Hematopoietic multipotent progenitor cell (in vitro differentiated cells): ENCODE results near the gene AMIGO3. TPM values are rescaled to one million over a fixed set of nuclear protein-coding genes. Genes with fewer than 3 reads are reported as not detected.
"Not testable (repeated sequence)": the region's sequence is repeated elsewhere in the genome, so short reads cannot be mapped to it uniquely, and the experiment has no call there.

Experiments
- DNase-seq, 3 donors: peaks; one replicate each; pipeline ENCODE4 v3.0.0-alpha.2; 2011 to 2015; ENCODE audit warnings: low read depth in 2 of 3, low spot score in 2 of 3
- total RNA-seq: library from RNA; depleted of rRNA; stranded (reverse); fragments of >200 nt; gene quantifications from one replicate; pipeline ENCODE4 v1.2.3, GENCODE V29; 2012

AMIGO3 gene
- total RNA-seq, 1 donor, result 17.5 TPM

- DNase-seq, result peak in 1 of 3 donors; percentile 18
Observed at GRCh38 chr3:49689908-49690624, 29.4 kb downstream of the AMIGO3 start.

GRCh38 chr3:49689046-49689907 is 30.2 kb downstream of the AMIGO3 start, which contains the start of the genes MST1 and RNF123:
MST1 (minus strand) TSS chr3:49689474; CDS start chr3:49688691, 783 bp downstream.
RNF123 (plus strand) TSS chr3:49689557; CDS start chr3:49691166, 1,609 bp downstream.
- DNase-seq, result peak; percentile 92 to 95 (median 93)

DNA sequence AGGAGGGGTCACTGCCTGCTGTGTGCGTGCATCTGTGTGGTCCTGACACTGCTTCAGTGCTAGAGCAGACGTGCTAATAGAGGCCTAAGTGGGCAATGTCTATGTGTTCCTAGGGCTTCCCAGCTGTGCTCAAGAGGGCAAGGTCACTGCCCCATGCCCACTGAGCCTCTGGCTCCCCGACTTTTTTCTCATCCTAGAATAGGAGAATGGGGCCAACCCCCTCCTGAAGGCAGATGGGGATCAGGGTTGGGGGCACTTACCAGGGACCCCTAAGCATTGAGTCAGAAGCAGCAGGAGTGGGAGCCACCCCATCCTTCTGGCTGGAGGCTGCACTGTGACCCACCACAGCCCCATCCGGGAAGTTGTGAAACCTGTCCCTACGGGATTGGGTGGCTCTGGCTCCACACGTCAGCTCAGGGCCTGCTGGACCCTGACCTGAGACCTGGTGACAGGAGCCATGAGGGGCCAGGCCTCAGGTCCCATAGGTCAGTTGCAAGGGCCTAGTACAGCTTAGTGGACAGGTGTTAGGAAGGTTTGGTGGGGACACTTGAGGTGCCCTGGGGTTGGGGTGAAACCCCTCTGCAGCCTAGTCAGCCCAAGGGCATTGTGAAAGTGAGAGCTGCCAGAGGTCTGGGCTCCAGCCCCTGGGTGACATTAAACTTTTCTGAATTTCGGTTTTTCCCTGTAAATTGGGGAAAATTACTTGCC is 31.0 kb downstream of the AMIGO3 start:
- not testable (repeated sequence) for DNase-seq

- not testable (repeated sequence) for DNase-seq
Observed at GRCh38 chr3:49687424-49687795, 32.1 kb downstream of the AMIGO3 start.

DNA sequence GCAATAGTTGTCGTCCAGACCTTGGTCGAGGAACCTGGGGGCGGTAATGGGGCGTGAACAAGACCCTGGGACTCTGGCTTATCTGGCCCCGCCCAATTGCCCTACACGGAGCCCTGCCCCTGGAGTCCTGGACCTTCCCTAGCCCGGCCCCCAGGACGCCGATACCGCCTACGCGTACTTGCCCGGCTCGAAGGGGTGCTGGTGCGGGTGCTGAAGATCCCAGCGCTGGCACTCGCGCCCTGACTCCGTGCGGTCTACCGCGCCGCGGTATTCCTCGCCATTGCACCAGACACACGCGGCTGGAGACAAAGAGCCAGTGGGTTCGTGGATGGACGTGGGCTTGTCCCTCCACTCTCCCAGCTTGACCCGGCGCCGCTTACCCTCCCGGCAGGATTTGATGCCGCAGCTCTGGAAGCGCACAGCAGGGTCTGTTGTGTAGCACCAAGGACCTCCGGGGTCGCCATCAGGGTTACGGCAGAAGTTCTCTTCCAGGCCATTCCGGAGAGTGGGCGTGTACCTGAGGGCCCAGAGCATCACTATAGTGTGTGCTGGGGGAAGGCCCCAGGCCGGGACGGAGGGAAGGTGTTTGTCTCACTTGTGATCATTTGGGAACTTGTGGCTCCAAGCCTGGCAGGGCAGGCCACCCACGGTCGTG is 32.6 kb downstream of the AMIGO3 start:
- DNase-seq, result peak in 2 of 3 donors; percentile 37 to 53

DNA sequence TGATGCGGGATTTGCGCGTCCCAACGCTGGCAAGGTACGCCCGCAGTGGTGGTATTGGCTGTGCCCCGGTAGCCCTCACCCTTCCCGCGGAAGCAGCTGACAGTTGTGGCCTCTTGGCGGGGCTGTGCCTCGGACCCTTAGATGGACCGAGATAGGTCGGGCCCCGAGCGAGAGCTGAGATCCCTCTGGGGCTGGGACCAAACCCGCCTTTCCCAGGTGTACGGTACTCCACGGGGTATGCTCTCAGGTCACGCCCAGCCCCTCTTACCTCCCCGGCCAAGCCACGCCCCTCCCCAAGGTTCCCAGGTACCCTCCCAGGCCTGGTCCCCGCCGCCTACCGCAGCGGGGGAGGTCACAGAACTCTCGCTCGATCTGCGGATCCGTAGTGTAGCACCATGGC is 33.1 kb downstream of the AMIGO3 start:
- DNase-seq, result peak in 2 of 3 donors; percentile 8 to 18

DNA sequence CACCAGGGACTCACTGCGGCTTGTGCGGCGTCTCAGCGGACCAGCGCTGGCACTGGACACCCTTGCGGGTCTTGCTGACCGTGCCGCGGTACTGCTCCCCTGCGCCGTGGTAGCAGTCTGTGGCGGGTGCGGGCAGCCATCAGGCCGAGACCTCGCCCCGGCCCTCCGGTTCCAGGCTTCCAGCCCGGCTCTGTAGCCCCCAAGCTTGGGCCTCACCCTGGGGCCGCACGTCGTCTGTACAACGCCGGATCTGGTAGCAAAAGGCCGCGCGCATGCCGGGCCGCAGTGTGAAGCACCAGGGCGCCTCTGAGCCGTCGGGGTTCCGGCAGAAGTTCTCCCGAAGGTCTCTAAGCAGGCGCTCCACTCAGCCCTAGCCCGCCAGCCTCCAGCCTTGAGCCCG is 33.6 kb downstream of the AMIGO3 start:
- DNase-seq, result not testable (repeated sequence)

DNA sequence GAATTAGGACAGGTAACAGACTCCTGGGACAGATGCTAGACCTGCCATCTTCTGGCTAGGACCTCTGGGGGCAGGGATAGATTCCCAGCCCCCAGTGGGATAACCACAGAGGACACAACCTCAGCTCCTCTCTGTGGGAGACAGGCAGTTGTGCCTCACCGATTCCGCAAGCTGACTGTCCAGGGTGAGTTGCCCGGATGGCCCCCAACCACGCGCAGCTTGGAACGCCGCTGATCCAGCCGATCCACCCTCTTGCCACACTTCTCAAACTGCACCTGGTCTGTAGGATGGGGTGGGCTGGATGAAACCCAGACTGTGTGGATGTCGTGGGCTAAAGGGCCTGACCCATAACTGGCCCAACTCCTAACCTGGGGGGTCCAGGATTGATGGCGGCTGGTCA is 34.4 kb downstream of the AMIGO3 start:
- DNase-seq, result not testable (repeated sequence)

GRCh38 chr3:49684453-49684852 is 35.0 kb downstream of the AMIGO3 start:
- DNase-seq, result not testable (repeated sequence)

GRCh38 chr3:49683162-49683561 is 36.3 kb downstream of the AMIGO3 start:
- DNase-seq, result no peak

DNA sequence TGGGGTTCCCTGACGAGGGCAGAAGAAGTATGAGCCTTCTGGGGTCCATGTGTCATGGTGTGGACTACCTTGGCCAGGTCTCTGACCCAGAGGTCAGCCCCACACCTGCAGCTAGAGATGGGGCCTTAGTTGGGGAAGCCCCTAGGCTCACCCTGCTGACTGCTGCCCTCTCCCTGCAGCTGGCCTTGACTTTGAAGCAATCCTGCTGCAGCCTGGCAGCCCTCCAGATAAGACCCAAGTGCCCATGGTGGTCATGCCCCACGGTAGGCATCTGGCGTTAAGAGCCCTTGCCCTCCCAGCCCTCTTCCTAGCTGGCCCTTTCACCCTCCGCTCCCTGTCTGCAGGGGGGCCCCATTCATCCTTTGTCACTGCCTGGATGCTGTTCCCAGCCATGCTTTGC is 37.9 kb downstream of the AMIGO3 start:
- DNase-seq, result no peak

- no peak for DNase-seq
Observed at GRCh38 chr3:49681232-49681522, 38.3 kb downstream of the AMIGO3 start.

DNA sequence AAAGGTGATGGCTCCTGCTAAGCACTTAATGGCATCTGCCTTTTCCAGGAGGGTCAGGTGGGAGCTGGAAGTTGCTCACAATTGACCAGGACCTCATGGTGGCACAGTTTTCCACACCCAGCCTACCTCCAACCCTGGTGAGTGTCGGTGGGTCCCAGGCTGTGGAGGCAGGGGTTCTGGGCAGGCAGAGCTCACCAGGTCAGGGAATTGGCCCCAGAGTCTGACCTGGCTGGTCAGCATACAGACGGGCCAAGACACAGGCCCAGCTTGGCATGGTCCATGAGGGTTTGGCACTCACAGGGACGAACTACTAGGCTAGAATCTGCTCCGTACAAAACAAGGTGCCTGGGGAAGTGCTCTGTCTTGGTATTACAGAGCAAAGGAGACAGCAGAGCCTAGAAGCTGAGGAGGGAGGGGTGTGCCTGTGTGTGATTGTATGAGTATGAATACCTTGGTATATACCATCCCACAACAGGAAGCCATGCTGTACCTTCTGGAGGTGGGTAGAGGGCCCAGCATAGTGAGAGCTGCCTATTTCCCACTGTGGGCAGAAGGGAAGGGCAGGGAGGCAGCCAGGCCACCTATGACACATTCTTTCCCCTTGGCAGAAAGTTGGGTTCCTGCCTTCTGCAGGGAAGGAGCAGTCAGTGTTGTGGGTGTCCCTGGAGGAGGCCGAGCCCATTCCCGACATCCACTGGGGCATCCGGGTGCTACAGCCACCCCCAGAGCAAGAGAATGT is 38.8 kb downstream of the AMIGO3 start:
- DNase-seq, result no peak

DNA sequence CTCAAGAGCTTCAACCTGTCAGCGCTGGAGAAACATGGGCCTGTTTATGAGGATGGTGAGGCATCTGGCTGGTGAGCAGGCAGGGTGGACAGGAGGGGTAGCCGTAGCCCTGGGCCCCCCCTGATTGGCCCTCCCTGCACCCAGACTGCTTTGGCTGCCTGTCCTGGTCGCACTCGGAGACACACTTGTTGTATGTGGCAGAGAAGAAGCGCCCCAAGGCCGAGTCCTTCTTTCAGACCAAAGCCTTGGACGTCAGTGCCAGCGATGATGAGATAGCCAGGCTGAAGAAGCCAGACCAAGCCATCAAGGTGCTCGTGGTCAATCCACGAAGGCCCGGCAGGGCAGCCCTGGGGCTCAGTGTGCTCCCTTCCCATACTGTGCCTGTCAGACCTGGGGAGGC is 43.6 kb downstream of the AMIGO3 start:
- DNase-seq, result no peak

GRCh38 chr3:49674497-49674983 is 44.9 kb downstream of the AMIGO3 start:
- no peak for DNase-seq

- DNase-seq, result peak; percentile 90 to 98 (median 98)
Observed at GRCh38 chr3:49673715-49674496, 45.6 kb downstream of the AMIGO3 start, which contains the start of gene APEH. APEH (plus strand) TSS chr3:49674351; CDS start chr3:49674402, 51 bp downstream.

DNA sequence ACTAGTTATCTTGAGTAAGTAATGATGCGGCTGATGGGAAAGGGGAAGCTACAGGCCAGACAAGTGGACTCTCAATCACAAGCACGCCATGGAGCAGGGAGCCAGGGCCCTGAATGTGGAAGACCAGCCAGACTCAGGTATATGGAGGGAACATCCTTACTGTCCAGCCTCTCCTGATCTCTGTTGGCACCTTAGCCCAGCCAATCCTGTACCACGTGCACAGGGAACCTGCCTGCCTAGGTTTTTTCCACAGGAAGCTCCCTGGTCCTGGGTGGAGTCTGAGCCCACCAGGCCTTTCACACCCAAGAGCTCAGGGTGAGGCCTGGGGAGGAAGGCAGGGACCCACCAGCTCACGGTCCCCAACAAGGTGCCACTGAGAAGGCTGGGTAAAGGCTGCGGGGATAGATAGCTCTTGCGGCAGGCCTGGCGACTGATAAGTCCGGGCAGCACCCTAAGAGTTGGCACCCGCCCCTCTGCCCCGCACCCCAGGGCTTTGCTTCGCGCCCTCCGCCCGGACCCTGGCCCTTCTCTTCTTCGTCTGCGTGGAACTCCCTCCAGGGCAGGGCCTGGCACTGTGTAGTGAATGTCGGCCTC is 46.3 kb downstream of the AMIGO3 start:
- DNase-seq, result no peak
